WTC11 (cell line): ENCODE data around the gene RPH3AL.

Source experiments
- CREB1 ChIP-seq: sonication (generic); formaldehyde crosslinking; IDR thresholded peaks from 2 replicates; pipeline ENCODE4 v1.8.0; 2023; ENCODE audit warnings: mild to moderate bottlenecking, missing genetic modification reagents
- MYBL2 ChIP-seq: sonication (generic); formaldehyde crosslinking; IDR thresholded peaks from 2 replicates; pipeline ENCODE4 v1.8.1; 2023; ENCODE audit warnings: mild to moderate bottlenecking, moderate library complexity, missing genetic modification reagents
- SP1 ChIP-seq: sonication (generic); formaldehyde crosslinking; conservative IDR thresholded peaks from 2 replicates; pipeline ENCODE4 v1.8.1; 2022; ENCODE audit warnings: missing genetic modification reagents
- ZNF263 ChIP-seq: sonication (generic); formaldehyde crosslinking; IDR thresholded peaks from 2 replicates; pipeline ENCODE4 v1.8.1; 2022; ENCODE audit warnings: low read depth, mild to moderate bottlenecking, moderate library complexity, missing genetic modification reagents
- TF ChIP-seq, protein P1 (sequence below): sonication (generic); formaldehyde crosslinking; IDR thresholded peaks from 2 replicates; pipeline ENCODE4 v1.8.1; 2023; ENCODE audit warnings: mild to moderate bottlenecking, missing genetic modification reagents, moderate library complexity
- TF ChIP-seq, protein P2 (sequence below): fragments of 200-600 bp; IDR thresholded peaks from 2 replicates; pipeline ENCODE4 v1.8.0; 2022; ENCODE audit warnings: antibody characterized with exemption
- TF ChIP-seq, protein P3 (sequence below): fragments of 250-450 bp; sonication (Bioruptor Pico); conservative IDR thresholded peaks from 2 replicates; pipeline ENCODE4 v1.9.0; 2021; ENCODE audit warnings: mild to moderate bottlenecking
- TF ChIP-seq, protein P4 (sequence below): sonication (generic); formaldehyde crosslinking; IDR thresholded peaks from 2 replicates; pipeline ENCODE4 v1.8.1; 2023; ENCODE audit warnings: mild to moderate bottlenecking, moderate library complexity, missing genetic modification reagents

DNA sequence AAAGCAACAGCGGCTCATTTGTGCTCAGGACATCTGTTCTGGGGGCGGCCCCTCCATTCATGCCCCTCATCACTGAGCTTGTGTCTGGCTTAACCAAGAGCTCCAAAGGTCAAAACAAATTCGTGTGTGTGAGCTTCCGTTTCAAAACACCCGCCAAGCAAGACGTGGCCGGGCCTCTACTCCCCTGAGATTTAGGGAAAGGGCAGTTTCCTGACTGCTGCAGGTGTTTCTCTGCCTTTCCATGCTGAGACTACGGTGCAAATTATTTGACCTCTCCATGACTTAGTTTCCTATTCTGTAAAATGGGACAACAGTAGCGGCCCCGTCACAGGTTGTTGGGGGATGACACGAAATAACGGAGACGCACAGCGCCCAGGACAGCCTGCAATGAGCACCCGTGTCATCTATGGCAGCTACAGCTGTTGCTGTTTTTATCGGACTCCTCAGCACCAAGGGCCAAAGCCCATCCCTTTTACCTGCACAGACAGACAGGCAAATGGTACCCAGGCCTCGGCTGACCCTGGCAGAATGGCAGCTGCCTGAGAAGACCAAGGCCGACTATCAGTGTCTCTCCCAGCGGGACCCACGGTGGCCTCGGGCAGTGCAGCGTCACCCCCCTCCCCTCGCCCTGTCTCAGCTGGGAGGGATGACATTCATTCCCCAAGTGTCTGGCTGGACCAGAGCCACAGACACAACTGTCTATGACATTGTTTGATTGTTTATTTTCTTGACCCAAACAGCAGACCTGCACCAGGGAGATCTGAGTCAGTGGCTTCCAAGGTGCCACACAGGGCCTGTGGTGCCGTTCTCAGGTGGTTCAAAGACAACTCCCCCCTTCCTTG is 120.4 kb downstream of the RPH3AL start:
- TF ChIP-seq, protein P1, sequence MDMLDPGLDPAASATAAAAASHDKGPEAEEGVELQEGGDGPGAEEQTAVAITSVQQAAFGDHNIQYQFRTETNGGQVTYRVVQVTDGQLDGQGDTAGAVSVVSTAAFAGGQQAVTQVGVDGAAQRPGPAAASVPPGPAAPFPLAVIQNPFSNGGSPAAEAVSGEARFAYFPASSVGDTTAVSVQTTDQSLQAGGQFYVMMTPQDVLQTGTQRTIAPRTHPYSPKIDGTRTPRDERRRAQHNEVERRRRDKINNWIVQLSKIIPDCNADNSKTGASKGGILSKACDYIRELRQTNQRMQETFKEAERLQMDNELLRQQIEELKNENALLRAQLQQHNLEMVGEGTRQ = no peak
- TF ChIP-seq, protein P2, sequence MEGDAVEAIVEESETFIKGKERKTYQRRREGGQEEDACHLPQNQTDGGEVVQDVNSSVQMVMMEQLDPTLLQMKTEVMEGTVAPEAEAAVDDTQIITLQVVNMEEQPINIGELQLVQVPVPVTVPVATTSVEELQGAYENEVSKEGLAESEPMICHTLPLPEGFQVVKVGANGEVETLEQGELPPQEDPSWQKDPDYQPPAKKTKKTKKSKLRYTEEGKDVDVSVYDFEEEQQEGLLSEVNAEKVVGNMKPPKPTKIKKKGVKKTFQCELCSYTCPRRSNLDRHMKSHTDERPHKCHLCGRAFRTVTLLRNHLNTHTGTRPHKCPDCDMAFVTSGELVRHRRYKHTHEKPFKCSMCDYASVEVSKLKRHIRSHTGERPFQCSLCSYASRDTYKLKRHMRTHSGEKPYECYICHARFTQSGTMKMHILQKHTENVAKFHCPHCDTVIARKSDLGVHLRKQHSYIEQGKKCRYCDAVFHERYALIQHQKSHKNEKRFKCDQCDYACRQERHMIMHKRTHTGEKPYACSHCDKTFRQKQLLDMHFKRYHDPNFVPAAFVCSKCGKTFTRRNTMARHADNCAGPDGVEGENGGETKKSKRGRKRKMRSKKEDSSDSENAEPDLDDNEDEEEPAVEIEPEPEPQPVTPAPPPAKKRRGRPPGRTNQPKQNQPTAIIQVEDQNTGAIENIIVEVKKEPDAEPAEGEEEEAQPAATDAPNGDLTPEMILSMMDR = no peak
- TF ChIP-seq, protein P3, sequence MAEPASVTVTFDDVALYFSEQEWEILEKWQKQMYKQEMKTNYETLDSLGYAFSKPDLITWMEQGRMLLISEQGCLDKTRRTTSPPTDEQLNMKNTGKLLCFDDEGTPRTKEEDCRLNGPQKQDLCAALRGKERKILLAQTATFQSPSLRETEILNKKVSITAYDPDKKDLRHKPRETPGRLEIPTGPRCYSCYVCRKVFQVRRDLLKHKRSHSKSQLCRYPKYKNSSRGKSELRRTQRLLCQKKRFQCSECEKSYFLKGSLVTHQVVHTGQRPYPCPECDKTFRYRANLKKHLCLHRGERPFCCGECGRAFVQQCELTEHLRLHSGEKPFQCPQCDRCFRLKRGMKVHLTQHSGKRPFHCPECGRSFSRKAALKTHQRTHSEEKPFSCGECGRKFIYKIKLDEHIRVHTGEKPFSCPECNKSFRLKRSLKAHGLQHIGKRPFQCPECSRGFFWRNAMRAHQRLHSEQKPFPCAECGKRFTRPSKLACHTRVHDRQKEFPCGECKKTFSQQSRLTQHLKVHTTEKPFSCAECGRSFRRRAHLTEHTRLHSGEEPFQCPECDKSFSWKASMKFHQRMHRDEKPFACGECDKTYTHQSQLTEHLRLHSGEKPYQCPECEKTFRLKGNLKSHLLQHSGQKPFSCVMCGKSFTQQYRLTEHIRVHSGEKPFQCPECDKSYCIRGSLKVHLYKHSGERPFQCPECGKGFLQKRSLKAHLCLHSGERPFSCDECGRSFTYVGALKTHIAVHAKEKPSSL = no peak
- no peak for TF ChIP-seq ZNF263 (CRISPR knock-in tag)
- TF ChIP-seq MYBL2 (CRISPR knock-in tag) = no peak
- TF ChIP-seq SP1 (CRISPR knock-in tag) = no peak
- no peak for TF ChIP-seq CREB1 (CRISPR knock-in tag)
- TF ChIP-seq, protein P4, sequence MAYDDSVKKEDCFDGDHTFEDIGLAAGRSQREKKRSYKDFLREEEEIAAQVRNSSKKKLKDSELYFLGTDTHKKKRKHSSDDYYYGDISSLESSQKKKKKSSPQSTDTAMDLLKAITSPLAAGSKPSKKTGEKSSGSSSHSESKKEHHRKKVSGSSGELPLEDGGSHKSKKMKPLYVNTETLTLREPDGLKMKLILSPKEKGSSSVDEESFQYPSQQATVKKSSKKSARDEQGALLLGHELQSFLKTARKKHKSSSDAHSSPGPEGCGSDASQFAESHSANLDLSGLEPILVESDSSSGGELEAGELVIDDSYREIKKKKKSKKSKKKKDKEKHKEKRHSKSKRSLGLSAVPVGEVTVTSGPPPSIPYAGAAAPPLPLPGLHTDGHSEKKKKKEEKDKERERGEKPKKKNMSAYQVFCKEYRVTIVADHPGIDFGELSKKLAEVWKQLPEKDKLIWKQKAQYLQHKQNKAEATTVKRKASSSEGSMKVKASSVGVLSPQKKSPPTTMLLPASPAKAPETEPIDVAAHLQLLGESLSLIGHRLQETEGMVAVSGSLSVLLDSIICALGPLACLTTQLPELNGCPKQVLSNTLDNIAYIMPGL (CRISPR knock-in tag) = no peak
